Large intestine (tissue), 3 donors: Measurements from ENCODE around the gene IL21R. TPM values are rescaled to one million over a fixed set of nuclear protein-coding genes. Genes with fewer than 3 reads are reported as not detected.
"Not testable (repeated sequence)": the region's sequence is repeated elsewhere in the genome, so short reads cannot be mapped to it uniquely, and the experiment has no call there.

Experiments used
- DNase-seq, 2 donors: peaks; one replicate each; pipeline versions ENCODE4 v3.0.0 to v3.0.0-alpha.2; 2013
- H3K27ac ChIP-seq: one replicate; pipeline ENCODE4 v1.5.1; 2013; ENCODE audit warnings: low read length
- H3K27me3 ChIP-seq: 2 replicates; pipeline ENCODE4 v1.6.1; 2013; ENCODE audit warnings: low read length; ENCODE audit not compliant: control insufficient read depth, insufficient read depth
- H3K36me3 ChIP-seq: 2 replicates; pipeline ENCODE4 v1.6.1; 2013; ENCODE audit warnings: low read length; ENCODE audit not compliant: control insufficient read depth, insufficient read depth
- H3K4me1 ChIP-seq: one replicate; pipeline ENCODE4 v1.6.1; 2013; ENCODE audit warnings: low read length; ENCODE audit not compliant: control insufficient read depth, insufficient read depth
- H3K4me3 ChIP-seq: one replicate; pipeline ENCODE4 v1.5.1; 2013; ENCODE audit warnings: low read length
- H3K9me3 ChIP-seq: one replicate; pipeline ENCODE4 v1.6.1; 2013; ENCODE audit warnings: mild to moderate bottlenecking, low read depth, low read length, moderate library complexity; ENCODE audit not compliant: control insufficient read depth
- WGBS: methylation state at CpG from one replicate; pipeline ENCODE4 v1.1.5; 2013; ENCODE audit warnings: low lambda C conversion rate; ENCODE audit not compliant: insufficient coverage; 5-methylcytosine and 5-hydroxymethylcytosine counted together
- polyA plus RNA-seq: library from polyadenylated mRNA; unstranded; fragments of 120-200 nt; gene quantifications from one replicate; pipeline ENCODE4 v1.2.1, GENCODE V29; 2013

IL21R gene
- polyA plus RNA-seq, 1 donor, result 0.39 TPM

- H3K36me3 ChIP-seq, H3K27me3 ChIP-seq, H3K4me3 ChIP-seq, H3K27ac ChIP-seq, H3K9me3 ChIP-seq, DNase-seq, H3K4me1 ChIP-seq: not testable (repeated sequence)
- WGBS, result no CpG with 5 or more reads among the region's 5 CpGs
These were observed 33.2 kb downstream of the IL21R start for GRCh38 chr16:27435146-27435545.

- no peak for DNase-seq
- Histone ChIP-seq H3K27ac (no peak overlapping the region), H3K36me3 (no peaks in the 10 kb centered on the region), H3K9me3 (no peaks in the 10 kb centered on the region), H3K27me3 (no peaks in the 10 kb centered on the region), H3K4me1 (no peaks in the 10 kb centered on the region), H3K4me3 (no peak overlapping the region)
- no CpG with 5 or more reads among the region's 8 CpGs for WGBS
These were observed 34.1 kb downstream of the IL21R start for GRCh38 chr16:27436065-27436464.

GRCh38 chr16:27436921-27437650, 35.1 kb downstream of the IL21R start:
- no peak overlapping the region for H3K27ac ChIP-seq
- no peaks in the 10 kb centered on the region for H3K9me3 ChIP-seq
- WGBS, result 80% methylated on average over 1 of the region's 9 CpGs
- no peak for DNase-seq
- no peaks in the 10 kb centered on the region for H3K4me1 ChIP-seq
- no peaks in the 10 kb centered on the region for H3K27me3 ChIP-seq
- H3K36me3 ChIP-seq, result no peaks in the 10 kb centered on the region
- H3K4me3 ChIP-seq, result no peak overlapping the region

GRCh38 chr16:27437946-27438345, 36.0 kb downstream of the IL21R start:
- H3K27me3 ChIP-seq, result no peaks in the 10 kb centered on the region
- H3K36me3 ChIP-seq, result no peaks in the 10 kb centered on the region
- no peaks in the 10 kb centered on the region for H3K9me3 ChIP-seq
- no peak overlapping the region for H3K27ac ChIP-seq
- no peak for DNase-seq
- no peaks in the 10 kb centered on the region for H3K4me1 ChIP-seq
- H3K4me3 ChIP-seq, result no peak overlapping the region
- 93% methylated on average over 3 of the region's 6 CpGs for WGBS

- WGBS, result no CpG with 5 or more reads among the region's 18 CpGs
- Histone ChIP-seq H3K4me3 (no peak overlapping the region), H3K27ac (no peak overlapping the region), H3K9me3 (no peaks in the 10 kb centered on the region), H3K27me3 (no peaks in the 10 kb centered on the region), H3K36me3 (no peaks in the 10 kb centered on the region), H3K4me1 (no peaks in the 10 kb centered on the region)
- no peak for DNase-seq
These were observed 37.5 kb downstream of the IL21R start for GRCh38 chr16:27439271-27440018.

- H3K27me3 ChIP-seq, result no peaks in the 10 kb centered on the region
- H3K36me3 ChIP-seq, result no peaks in the 10 kb centered on the region
- no peaks in the 10 kb centered on the region for H3K4me1 ChIP-seq
- H3K27ac ChIP-seq, result no peak overlapping the region
- no peak overlapping the region for H3K4me3 ChIP-seq
- no CpG with 5 or more reads among the region's 5 CpGs for WGBS
- no peak for DNase-seq
- H3K9me3 ChIP-seq, result no peaks in the 10 kb centered on the region
These were observed 39.3 kb downstream of the IL21R start for GRCh38 chr16:27441276-27441675.

- H3K9me3 ChIP-seq, result no peaks in the 10 kb centered on the region
- no peaks in the 10 kb centered on the region for H3K27me3 ChIP-seq
- no peaks in the 10 kb centered on the region for H3K4me1 ChIP-seq
- H3K36me3 ChIP-seq, result no peaks in the 10 kb centered on the region
- WGBS, result 100% methylated on average over 2 of the region's 8 CpGs
- H3K27ac ChIP-seq, result no peak overlapping the region
- H3K4me3 ChIP-seq, result no peak overlapping the region
- no peak for DNase-seq
These were observed 40.0 kb downstream of the IL21R start for GRCh38 chr16:27441998-27442397.

- DNase-seq, result no peak
- Histone ChIP-seq H3K27ac (no peak overlapping the region), H3K4me1 (no peaks in the 10 kb centered on the region), H3K36me3 (no peaks in the 10 kb centered on the region), H3K4me3 (no peak overlapping the region), H3K27me3 (no peaks in the 10 kb centered on the region), H3K9me3 (no peaks in the 10 kb centered on the region)
- WGBS, result no CpG with 5 or more reads among the region's 2 CpGs
These were observed 42.0 kb downstream of the IL21R start for GRCh38 chr16:27444015-27444414.

- Histone ChIP-seq H3K27me3 (peaks cover 2% of the 10 kb centered on the region), H3K36me3 (no peaks in the 10 kb centered on the region), H3K4me3 (no peak overlapping the region), H3K4me1 (no peaks in the 10 kb centered on the region), H3K9me3 (no peaks in the 10 kb centered on the region), H3K27ac (no peak overlapping the region)
- WGBS, result no CpG with 5 or more reads among the region's 5 CpGs
- no peak for DNase-seq
These were observed 42.5 kb downstream of the IL21R start for GRCh38 chr16:27444470-27444869.

GRCh38 chr16:27445502-27446175, 43.7 kb downstream of the IL21R start:
- no peaks in the 10 kb centered on the region for H3K36me3 ChIP-seq
- H3K27me3 ChIP-seq, result peaks cover 12% of the 10 kb centered on the region
- H3K9me3 ChIP-seq, result no peaks in the 10 kb centered on the region
- no peaks in the 10 kb centered on the region for H3K4me1 ChIP-seq
- WGBS, result no CpG with 5 or more reads among the region's 12 CpGs
- no peak for DNase-seq
- H3K4me3 ChIP-seq, result no peak overlapping the region
- H3K27ac ChIP-seq, result no peak overlapping the region
